A549 (cell line): ENCODE data around the gene ALAS2. TPM values are rescaled to one million over a fixed set of nuclear protein-coding genes. Genes with fewer than 3 reads are reported as not detected.

Experiments
- ATAC-seq, 2 experiments: fragments of 200-7000 bp in 1 of 2; fragments of >200 bp in 1 of 2; cut with Nextera tagmentation in 1 of 2; cut with Tn5 transposase in 1 of 2; 3 replicates each; pipeline versions ENCODE4 v1.8.0 to v1.9.1; 2018 to 2020; ENCODE audit warnings: mild to moderate bottlenecking in 1 of 2, moderate library complexity in 1 of 2
- CTCF ChIA-PET: fragments of 300-600 bp; sonication (Branson Sonifier 250); formaldehyde crosslinking; extraction: SDS; loops from one replicate; lab custom pipeline; 2021; ENCODE audit warnings: antibody characterized with exemption, inconsistent platforms; lab: Yijun Ruan, JAX
- POLR2A ChIA-PET: fragments of 350-600 bp; formaldehyde crosslinking; extraction: SDS; loops from one replicate; lab custom pipeline; 2021; ENCODE audit warnings: antibody characterized with exemption, inconsistent platforms; lab: Yijun Ruan, JAX
- DNase-seq, 2 experiments: peaks; one replicate each; pipeline versions ENCODE4 v3.0.0 to v3.0.0-alpha.2; 2011 to 2016; ENCODE audit warnings: low read depth in 1 of 2, low spot score in 1 of 2
- FAIRE-seq: peaks from 2 replicates; lab custom pipeline; 2011; peaks lifted over from hg19 to GRCh38; lab: Jason Lieb, UNC
- H3K27ac ChIP-seq, 2 experiments: fragments of >200 bp; sonication (Bioruptor Twin); formaldehyde crosslinking; 3 replicates each; pipeline ENCODE4 v1.5.1; 2016 to 2017
- H3K4me1 ChIP-seq: fragments of >200 bp; sonication (Bioruptor Twin); formaldehyde crosslinking; 3 replicates; pipeline ENCODE4 v1.6.1; 2016
- H3K4me2 ChIP-seq: fragments of >200 bp; sonication (Bioruptor Twin); formaldehyde crosslinking; 3 replicates; pipeline ENCODE4 v1.6.1; 2016
- H3K4me3 ChIP-seq: fragments of >200 bp; sonication (Bioruptor Twin); formaldehyde crosslinking; 3 replicates; pipeline ENCODE4 v1.5.1; 2016
- H3K9me3 ChIP-seq: fragments of >200 bp; sonication (Bioruptor Twin); formaldehyde crosslinking; 3 replicates; pipeline ENCODE4 v1.6.1; 2016
- BHLHE40 ChIP-seq: IDR thresholded peaks from 2 replicates; pipeline ENCODE4 v1.6.1; 2012; ENCODE audit warnings: low read depth, low read length, inconsistent platforms
- CEBPB ChIP-seq, 2 experiments: fragments of >200 bp in 1 of 2; sonication (Bioruptor Twin) in 1 of 2; formaldehyde crosslinking in 1 of 2; IDR thresholded peaks; 2 replicates each; pipeline ENCODE4 v1.6.1; 2012 to 2016
- EHF ChIP-seq: fragments of 250-450 bp; sonication (Bioruptor Pico); IDR thresholded peaks from 2 replicates; pipeline ENCODE4 v1.5.0; 2020; ENCODE audit warnings: mild to moderate bottlenecking
- EP300 ChIP-seq, 2 experiments: fragments of >200 bp; sonication (Bioruptor Twin); formaldehyde crosslinking; IDR thresholded peaks; 2 replicates in 1 of 2; 3 replicates in 1 of 2; pipeline ENCODE4 v1.6.1; 2016 to 2017
- ESRRA ChIP-seq: fragments of 150-350 bp; IDR thresholded peaks from 2 replicates; pipeline ENCODE4 v1.6.1; 2014; ENCODE audit warnings: mild to moderate bottlenecking, low read length, borderline replicate concordance
- FOSL2 ChIP-seq, 2 experiments: fragments of 450-650 bp in 1 of 2; fragments of >200 bp in 1 of 2; sonication (Bioruptor Twin) in 1 of 2; formaldehyde crosslinking; IDR thresholded peaks; 2 replicates each; pipeline versions ENCODE4 v1.5.0 to v1.6.1; 2016 to 2020; ENCODE audit warnings: mild to moderate bottlenecking in 1 of 2, moderate library complexity in 1 of 2
- FOXS1 ChIP-seq: fragments of 250-450 bp; sonication (Bioruptor Pico); IDR thresholded peaks from 2 replicates; pipeline ENCODE4 v1.5.0; 2020; ENCODE audit warnings: mild to moderate bottlenecking, moderate library complexity
- HES2 ChIP-seq: fragments of >200 bp; sonication (Bioruptor Twin); formaldehyde crosslinking; IDR thresholded peaks from 2 replicates; pipeline ENCODE4 v1.6.1; 2016
- HMGXB4 ChIP-seq: fragments of 250-450 bp; sonication (Bioruptor Pico); IDR thresholded peaks from 2 replicates; pipeline ENCODE4 v1.5.0; 2021; ENCODE audit warnings: mild to moderate bottlenecking, moderate library complexity, borderline replicate concordance
- HOXA7 ChIP-seq: fragments of 250-450 bp; sonication (Bioruptor Pico); IDR thresholded peaks from 2 replicates; pipeline ENCODE4 v1.5.0; 2020; ENCODE audit warnings: mild to moderate bottlenecking, moderate library complexity
- JUN ChIP-seq, 2 experiments: fragments of >200 bp; sonication (Bioruptor Twin); formaldehyde crosslinking; IDR thresholded peaks; 2 replicates in 1 of 2; 3 replicates in 1 of 2; pipeline ENCODE4 v1.6.1; 2016 to 2017
- JUNB ChIP-seq: fragments of >200 bp; sonication (Bioruptor Twin); formaldehyde crosslinking; IDR thresholded peaks from 2 replicates; pipeline ENCODE4 v1.6.1; 2016
- KDM1A ChIP-seq: fragments of 200-600 bp; sonication (generic); IDR thresholded peaks from 2 replicates; pipeline ENCODE4 v1.6.1; 2016; ENCODE audit warnings: low read depth, mild to moderate bottlenecking
- KDM5A ChIP-seq: fragments of 200-600 bp; sonication (generic); IDR thresholded peaks from 2 replicates; pipeline ENCODE4 v1.6.1; 2016; ENCODE audit warnings: antibody characterized with exemption, mild to moderate bottlenecking
- MAFK ChIP-seq: fragments of 450-650 bp; IDR thresholded peaks from 2 replicates; pipeline ENCODE4 v1.6.1; 2014; ENCODE audit not compliant: partially characterized antibody
- MAX ChIP-seq: IDR thresholded peaks from 2 replicates; pipeline ENCODE4 v1.6.1; 2012
- MAZ ChIP-seq: fragments of 150-350 bp; IDR thresholded peaks from 2 replicates; pipeline ENCODE4 v1.6.1; 2014; ENCODE audit warnings: antibody characterized with exemption, low read depth, low read length, borderline replicate concordance
- PBX3 ChIP-seq: IDR thresholded peaks from 2 replicates; pipeline ENCODE4 v1.6.1; 2012
- PHF8 ChIP-seq: fragments of 200-600 bp; sonication (generic); IDR thresholded peaks from 2 replicates; pipeline ENCODE4 v1.6.1; 2016; ENCODE audit warnings: low read depth, mild to moderate bottlenecking, antibody characterized with exemption, moderate library complexity, borderline replicate concordance
- RAD21 ChIP-seq, 2 experiments: fragments of >200 bp in 1 of 2; sonication (Bioruptor Twin) in 1 of 2; formaldehyde crosslinking in 1 of 2; IDR thresholded peaks in 1 of 2; conservative IDR thresholded peaks in 1 of 2; 2 replicates in 1 of 2; 3 replicates in 1 of 2; pipeline ENCODE4 v1.6.1; 2012 to 2018; ENCODE audit warnings: inconsistent platforms in 1 of 2
- RCOR1 ChIP-seq: fragments of 150-350 bp; IDR thresholded peaks from 2 replicates; pipeline ENCODE4 v1.6.1; 2014; ENCODE audit warnings: antibody characterized with exemption, low read length, low read depth
- RFX5 ChIP-seq: fragments of 450-650 bp; IDR thresholded peaks from 2 replicates; pipeline ENCODE4 v1.7.1; 2014; ENCODE audit warnings: antibody characterized with exemption, mild to moderate bottlenecking, moderate library complexity
- RNF2 ChIP-seq: fragments of 200-600 bp; sonication (generic); IDR thresholded peaks from 2 replicates; pipeline ENCODE4 v1.6.1; 2016; ENCODE audit warnings: low read depth, mild to moderate bottlenecking, antibody characterized with exemption, moderate library complexity, borderline replicate concordance
- SREBF2 ChIP-seq: fragments of 450-650 bp; IDR thresholded peaks from 2 replicates; pipeline ENCODE4 v1.6.1; 2014; ENCODE audit warnings: mild to moderate bottlenecking, moderate library complexity
- USF2 ChIP-seq: fragments of 450-650 bp; IDR thresholded peaks from 2 replicates; pipeline ENCODE4 v1.6.1; 2014; ENCODE audit warnings: antibody characterized with exemption
- WGBS: methylation state at CpG from one replicate; pipeline ENCODE4 v1.1.6; 2017; ENCODE audit errors: missing lambda C conversion rate; 5-methylcytosine and 5-hydroxymethylcytosine counted together
- polyA plus RNA-seq, 4 experiments: library from polyadenylated mRNA; depleted of rRNA in 3 of 4; stranded (reverse); fragments of >200 nt; fragmentation: RNase III in 1 of 4; extraction: RNeasy Plus Mini Kit Qiagen cat#74134 plus additional on column Dnase treatment in 1 of 4; gene quantifications; 2 replicates in 3 of 4; 3 replicates in 1 of 4; pipeline ENCODE4 v1.2.3, GENCODE V29; 2011 to 2017

ALAS2 gene
- polyA plus RNA-seq, 2 of the 4 experiments (the other 2 are of a cell fraction), result not detected

- TF ChIP-seq JUN (IDR thresholded peaks at IDR 0.05) (peak; percentile 59 to 79; a peak in 3 of 5 replicates), MAZ (no peak)
Measured at GRCh38 chrX:54999717-55000598, 30.8 kb downstream of the ALAS2 start, which contains the start of gene APEX2 (continued).

GRCh38 chrX:54995621-54996020 lies 35.2 kb downstream of the ALAS2 start:
- TF ChIP-seq MAFK (peak; percentile 72), FOXS1 (CRISPR knock-in tag) (no peak)
- H3K4me3 ChIP-seq, result no peak overlapping the region
- no peak for ATAC-seq
- H3K9me3 ChIP-seq, result no peaks in the 10 kb centered on the region
- no peak overlapping the region for H3K4me2 ChIP-seq
- no peak overlapping the region for H3K27ac ChIP-seq
- POLR2A ChIA-PET, result no interaction called here
- no peaks in the 10 kb centered on the region for H3K4me1 ChIP-seq
- no peak for FAIRE-seq
- DNase-seq, result no peak
- CTCF ChIA-PET, result no interaction called here

GRCh38 chrX:54994668-54995351 lies 36.0 kb downstream of the ALAS2 start:
- no peaks in the 10 kb centered on the region for H3K9me3 ChIP-seq
- H3K4me2 ChIP-seq, result no peak overlapping the region
- WGBS, result 33% methylated on average over 6 of the region's 6 CpGs
- no peak for ATAC-seq
- ChIA-PET POLR2A (no interaction called here), CTCF (interaction anchor here (1.0 kb wide), 1 partner anchor 88 kb away, joined by 3 read pairs; no protein-coding TSS in a partner anchor)
- no peaks in the 10 kb centered on the region for H3K4me1 ChIP-seq
- H3K4me3 ChIP-seq, result no peak overlapping the region
- no peak for DNase-seq
- H3K27ac ChIP-seq, result no peak overlapping the region
- TF ChIP-seq RCOR1, result no peak
- no peak for TF ChIP-seq RFX5
- TF ChIP-seq HOXA7 (CRISPR knock-in tag), result no peak
- TF ChIP-seq RAD21 (conservative IDR thresholded peaks at IDR 0.05 in 1 of 2, IDR thresholded peaks at IDR 0.05 in 1 of 2), result no peak
- no peak for TF ChIP-seq HES2
- no peak for TF ChIP-seq MAX
- no peak for TF ChIP-seq SREBF2
- no peak for TF ChIP-seq ESRRA
- no peak for TF ChIP-seq RNF2
- no peak for TF ChIP-seq KDM1A
- no peak for FAIRE-seq

- FAIRE-seq, result no peak
- TF ChIP-seq RAD21 (conservative IDR thresholded peaks at IDR 0.05 in 1 of 2, IDR thresholded peaks at IDR 0.05 in 1 of 2) (no peak), CEBPB (IDR thresholded peaks at IDR 0.05) (no peak), HOXA7 (CRISPR knock-in tag) (no peak), ESRRA (no peak), EP300 (IDR thresholded peaks at IDR 0.05) (no peak), FOSL2 (IDR thresholded peaks at IDR 0.05) (no peak), FOSL2 (CRISPR knock-in tag; IDR thresholded peaks at IDR 0.05) (no peak), RNF2 (no peak), HES2 (no peak), PBX3 (no peak), USF2 (no peak), HMGXB4 (CRISPR knock-in tag) (no peak), KDM5A (no peak), JUNB (no peak), BHLHE40 (no peak), EHF (no peak), PHF8 (no peak)
Measured at GRCh38 chrX:54994099-54994498, 36.7 kb downstream of the ALAS2 start, which contains the start of gene PFKFB1. PFKFB1 (minus strand) TSS chrX:54994188; CDS start chrX:54994007, 181 bp downstream.

More at GRCh38 chrX:54994099-54994498, 36.7 kb downstream of the ALAS2 start, which contains the start of gene PFKFB1:
- DNase-seq (no peak), ATAC-seq (no peak)
- H3K4me3 ChIP-seq, result no peak within 1 kb of the TSS
- no peaks in the 10 kb centered on the region for H3K4me1 ChIP-seq
- ChIA-PET CTCF (interaction anchor here (1.0 kb wide), 1 partner anchor 87 kb away, joined by 3 read pairs; no protein-coding TSS in a partner anchor), POLR2A (no interaction called here)
- H3K9me3 ChIP-seq, result no peaks in the 10 kb centered on the region
- H3K27ac ChIP-seq, result no peak within 1 kb of the TSS
- 39% methylated on average over 2 of the region's 2 CpGs for WGBS
- H3K4me2 ChIP-seq, result no peak within 1 kb of the TSS
